Measurements from ENCODE around the gene CDK16. TPM values are rescaled to one million over a fixed set of nuclear protein-coding genes. Genes with fewer than 3 reads are reported as not detected.

Gene CDK16
- total and polyA plus RNA-seq, 2 of the 13 experiments (the other 11 are each of a cell fraction or from before 2014, with no cell fraction given) = 64.5 to 225 TPM

DNA sequence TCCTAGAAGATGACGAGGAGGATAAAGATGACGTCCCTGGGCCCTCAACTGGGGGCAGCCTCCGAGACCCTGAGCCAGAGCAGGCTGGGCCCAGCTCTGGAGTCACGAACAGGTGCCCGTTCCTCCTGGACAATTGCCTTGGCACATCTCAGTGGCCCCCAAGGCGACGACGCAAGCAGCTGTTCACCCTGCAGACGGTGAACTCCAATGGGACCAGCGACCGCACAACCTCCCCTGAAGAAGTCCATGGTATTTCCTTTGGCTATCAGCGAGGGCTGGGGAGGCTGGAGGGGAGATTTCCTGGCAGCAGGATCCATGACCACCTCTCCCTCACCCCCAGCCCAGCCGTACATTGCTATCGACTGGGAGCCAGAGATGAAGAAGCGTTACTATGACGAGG, 26.2 kb downstream of the CDK16 start:
- no peaks in the 10 kb centered on the region for H3K27me3 ChIP-seq (ENCODE audit: control insufficient read depth in 1 of 2, insufficient read depth in 2 of 2, low read length in 2 of 2)
- 98% methylated on average over 7 of the region's 16 CpGs for WGBS (ENCODE audit: low lambda C conversion rate)
- no TSS peak for BruUV-seq (replicated peaks)
- DNase-seq (ENCODE audit: low spot score) (no peak), FAIRE-seq (no peak), ATAC-seq (no peak)
- intact Hi-C loops (cut with micrococcal nuclease; ENCODE audit: unreplicated experiment) = no loop called here
- H3K9ac ChIP-seq (ENCODE audit: insufficient read depth, low read depth, low read length) = no peak overlapping the region
- CTCF ChIA-PET (ENCODE audit: low intra/inter-chr PET ratio, low total read pairs) = no interaction called here
- in situ Hi-C loops (cut with HindIII; ENCODE audit: extremely low pct_ligation_motif_present, low pct_unique_long_range_greater_than_20kb) = no loop called here
- POLR2A ChIA-PET = no interaction called here
- no peak overlapping the region for H3K4me2 ChIP-seq (ENCODE audit: low read depth, low read length)
- TF ChIP-seq SYNCRIP (IDR thresholded peaks at IDR 0.05; ENCODE audit: insufficient read depth, low read depth, low read length) = no peak
- TF ChIP-seq CREB1 (IDR thresholded peaks at IDR 0.05) = no peak
- no peak for TF ChIP-seq CREB1 (CRISPR knock-in tag; IDR thresholded peaks at IDR 0.05)
- TF ChIP-seq ZNF740 (CRISPR knock-in tag; IDR thresholded peaks at IDR 0.05) = no peak
- TF ChIP-seq, protein P1, sequence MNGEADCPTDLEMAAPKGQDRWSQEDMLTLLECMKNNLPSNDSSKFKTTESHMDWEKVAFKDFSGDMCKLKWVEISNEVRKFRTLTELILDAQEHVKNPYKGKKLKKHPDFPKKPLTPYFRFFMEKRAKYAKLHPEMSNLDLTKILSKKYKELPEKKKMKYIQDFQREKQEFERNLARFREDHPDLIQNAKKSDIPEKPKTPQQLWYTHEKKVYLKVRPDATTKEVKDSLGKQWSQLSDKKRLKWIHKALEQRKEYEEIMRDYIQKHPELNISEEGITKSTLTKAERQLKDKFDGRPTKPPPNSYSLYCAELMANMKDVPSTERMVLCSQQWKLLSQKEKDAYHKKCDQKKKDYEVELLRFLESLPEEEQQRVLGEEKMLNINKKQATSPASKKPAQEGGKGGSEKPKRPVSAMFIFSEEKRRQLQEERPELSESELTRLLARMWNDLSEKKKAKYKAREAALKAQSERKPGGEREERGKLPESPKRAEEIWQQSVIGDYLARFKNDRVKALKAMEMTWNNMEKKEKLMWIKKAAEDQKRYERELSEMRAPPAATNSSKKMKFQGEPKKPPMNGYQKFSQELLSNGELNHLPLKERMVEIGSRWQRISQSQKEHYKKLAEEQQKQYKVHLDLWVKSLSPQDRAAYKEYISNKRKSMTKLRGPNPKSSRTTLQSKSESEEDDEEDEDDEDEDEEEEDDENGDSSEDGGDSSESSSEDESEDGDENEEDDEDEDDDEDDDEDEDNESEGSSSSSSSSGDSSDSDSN (CRISPR knock-in tag; IDR thresholded peaks at IDR 0.05) = no peak
- no peak for TF ChIP-seq DNMT1 (CRISPR knock-in tag; IDR thresholded peaks at IDR 0.05)
- TF ChIP-seq ARID2 (CRISPR knock-in tag; IDR thresholded peaks at IDR 0.05; ENCODE audit: borderline replicate concordance) = no peak
- TF ChIP-seq, protein P2, sequence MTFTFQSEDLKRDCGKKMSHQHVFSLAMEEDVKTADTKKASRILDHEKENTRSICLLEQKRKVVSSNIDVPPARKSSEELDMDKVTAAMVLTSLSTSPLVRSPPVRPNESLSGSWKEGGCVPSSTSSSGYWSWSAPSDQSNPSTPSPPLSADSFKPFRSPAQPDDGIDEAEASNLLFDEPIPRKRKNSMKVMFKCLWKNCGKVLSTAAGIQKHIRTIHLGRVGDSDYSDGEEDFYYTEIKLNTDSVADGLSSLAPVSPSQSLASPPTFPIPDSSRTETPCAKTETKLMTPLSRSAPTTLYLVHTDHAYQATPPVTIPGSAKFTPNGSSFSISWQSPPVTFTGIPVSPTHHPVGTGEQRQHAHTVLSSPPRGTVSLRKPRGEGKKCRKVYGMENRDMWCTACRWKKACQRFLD (CRISPR knock-in tag; IDR thresholded peaks at IDR 0.05; ENCODE audit: borderline replicate concordance) = no peak
- TF ChIP-seq ZNF282 (IDR thresholded peaks at IDR 0.05; ENCODE audit: partially characterized antibody) = no peak
- TF ChIP-seq ZNF552 (CRISPR knock-in tag; IDR thresholded peaks at IDR 0.05; ENCODE audit: borderline replicate concordance) = no peak
- no peaks in the 10 kb centered on the region for H3K79me2 ChIP-seq (ENCODE audit: insufficient read depth, low read length)
- H4K20me1 ChIP-seq (ENCODE audit: insufficient read depth, low read length) = no peaks in the 10 kb centered on the region
- H2AFZ ChIP-seq (ENCODE audit: low read length) = no peak overlapping the region
- H3K9me3 ChIP-seq (ENCODE audit: low read length) = no peaks in the 10 kb centered on the region
- H3K27ac ChIP-seq (ENCODE audit: extremely low read length, insufficient read depth, low read length) = no peak overlapping the region
- H3K4me3 ChIP-seq (replicated peaks in 1 of 3; ENCODE audit: insufficient read depth in 1 of 3, low read depth in 2 of 3, low read length in 3 of 3) = no peak overlapping the region
- no peaks in the 10 kb centered on the region for H3K4me1 ChIP-seq (ENCODE audit: insufficient read depth, low read length)
- H3K36me3 ChIP-seq (replicated peaks in 1 of 2; ENCODE audit: control insufficient read depth in 1 of 2, insufficient read depth in 2 of 2, low read length in 2 of 2) = peaks cover 1 to 34% of the 10 kb centered on the region in 2 experiments; a peak in 3 of 5 replicates

All from HepG2 (cell line).